D721Med (cell line): ENCODE data around the gene UBE2G1.
"Not testable (repeated sequence)": the region's sequence is repeated elsewhere in the genome, so short reads cannot be mapped to it uniquely, and the experiment has no call there.

Source experiments
- DNase-seq: peaks from one replicate; pipeline ENCODE4 v3.0.0; 2011; ENCODE audit warnings: low spot score; ENCODE audit not compliant: insufficient read length
- FAIRE-seq: peaks from 2 replicates; lab custom pipeline; 2011; peaks lifted over from hg19 to GRCh38; lab: Jason Lieb, UNC
- CTCF ChIP-seq: IDR thresholded peaks from 2 replicates; pipeline ENCODE4 v1.5.1; 2012; ENCODE audit warnings: mild to moderate bottlenecking, control low read depth; ENCODE audit not compliant: insufficient read depth; ENCODE audit errors: missing control alignments

The UBE2G1 gene

GRCh38 chr17:4262703-4263102 lies 103.8 kb downstream of the UBE2G1 start:
- no peak for FAIRE-seq
- no peak for DNase-seq

GRCh38 chr17:4261452-4261851 lies 105.0 kb downstream of the UBE2G1 start:
- TF ChIP-seq CTCF: no peak
- FAIRE-seq (no peak), DNase-seq (no peak)

More at GRCh38 chr17:4262703-4263102, 103.8 kb downstream of the UBE2G1 start:
- TF ChIP-seq CTCF: no peak

GRCh38 chr17:4258867-4259266 lies 107.6 kb downstream of the UBE2G1 start:
- TF ChIP-seq CTCF: no peak
- no peak for FAIRE-seq
- DNase-seq: no peak

GRCh38 chr17:4256952-4257351 lies 109.5 kb downstream of the UBE2G1 start:
- FAIRE-seq: no peak
- TF ChIP-seq CTCF: no peak
- DNase-seq: no peak

GRCh38 chr17:4255271-4255670 lies 111.2 kb downstream of the UBE2G1 start:
- DNase-seq, FAIRE-seq: not testable (repeated sequence)

GRCh38 chr17:4250887-4251286 lies 115.6 kb downstream of the UBE2G1 start:
- FAIRE-seq (no peak), DNase-seq (no peak)
- TF ChIP-seq CTCF: no peak

GRCh38 chr17:4249452-4250029 lies 116.9 kb downstream of the UBE2G1 start:
- TF ChIP-seq CTCF: peak; percentile 30
- no peak for FAIRE-seq
- DNase-seq: no peak
